A549 treated with AZD9567 at 1 μM for 4 hours (cell line): ENCODE data around the gene CTF1. TPM values are rescaled to one million over a fixed set of nuclear protein-coding genes. Genes with fewer than 3 reads are reported as not detected.

ENCODE experiments used
- total RNA-seq: library from RNA; stranded (reverse); fragments of 200-300 nt; extraction: Qiagen RNA extraction; gene quantifications from 5 replicates; pipeline ENCODE4 v1.2.3, GENCODE V29; 2022; ENCODE audit not compliant: insufficient read depth

CTF1 gene, protein sequence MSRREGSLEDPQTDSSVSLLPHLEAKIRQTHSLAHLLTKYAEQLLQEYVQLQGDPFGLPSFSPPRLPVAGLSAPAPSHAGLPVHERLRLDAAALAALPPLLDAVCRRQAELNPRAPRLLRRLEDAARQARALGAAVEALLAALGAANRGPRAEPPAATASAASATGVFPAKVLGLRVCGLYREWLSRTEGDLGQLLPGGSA
- total RNA-seq: 0.20 to 0.28 TPM (median 0.24 TPM) in 4 of 5 replicates, not detected in the other

DNA sequence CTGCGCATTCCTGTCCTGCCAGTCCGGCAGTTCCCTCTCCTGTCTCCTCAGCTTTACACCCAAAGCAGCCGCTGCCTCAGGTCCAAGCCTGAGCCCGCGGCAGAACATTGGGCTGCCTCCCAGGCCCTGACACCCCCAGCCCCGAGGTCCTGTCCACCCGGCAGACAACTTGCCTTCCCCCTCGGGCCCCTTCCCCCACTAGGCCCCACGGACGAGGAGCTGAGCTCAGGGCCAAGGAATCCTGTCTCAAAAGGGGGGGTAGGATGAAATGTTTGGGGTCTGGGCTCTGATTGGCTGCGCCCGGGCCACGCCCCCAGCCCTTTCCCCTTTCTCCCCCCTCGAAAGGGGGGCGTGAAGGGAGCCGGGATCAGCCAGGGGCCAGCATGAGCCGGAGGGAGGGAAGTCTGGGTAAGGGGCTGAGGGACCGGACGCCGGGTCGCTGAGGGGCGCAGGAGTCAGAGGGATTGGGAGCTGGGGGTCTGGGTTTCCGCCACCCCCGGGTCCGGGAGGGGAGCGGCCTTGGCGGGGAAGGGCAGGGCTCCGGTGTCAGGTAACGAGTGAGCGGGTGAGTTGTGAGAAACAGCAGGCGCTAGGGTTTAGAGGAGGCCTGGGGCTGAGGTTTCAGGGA, at the start of gene CTF1:
Gene CTF1, plus strand, starts transcription at position 354 of the 628 bp plus-strand sequence. Its CDS starts 30 bp downstream, at position 384.

GRCh38 chr16:30893744-30894539, 2.5 kb upstream of the CTF1 start, which contains the start of gene BCL7C:
BCL7C (minus strand) TSS chr16:30894077; CDS start chr16:30893944, 133 bp downstream.

DNA sequence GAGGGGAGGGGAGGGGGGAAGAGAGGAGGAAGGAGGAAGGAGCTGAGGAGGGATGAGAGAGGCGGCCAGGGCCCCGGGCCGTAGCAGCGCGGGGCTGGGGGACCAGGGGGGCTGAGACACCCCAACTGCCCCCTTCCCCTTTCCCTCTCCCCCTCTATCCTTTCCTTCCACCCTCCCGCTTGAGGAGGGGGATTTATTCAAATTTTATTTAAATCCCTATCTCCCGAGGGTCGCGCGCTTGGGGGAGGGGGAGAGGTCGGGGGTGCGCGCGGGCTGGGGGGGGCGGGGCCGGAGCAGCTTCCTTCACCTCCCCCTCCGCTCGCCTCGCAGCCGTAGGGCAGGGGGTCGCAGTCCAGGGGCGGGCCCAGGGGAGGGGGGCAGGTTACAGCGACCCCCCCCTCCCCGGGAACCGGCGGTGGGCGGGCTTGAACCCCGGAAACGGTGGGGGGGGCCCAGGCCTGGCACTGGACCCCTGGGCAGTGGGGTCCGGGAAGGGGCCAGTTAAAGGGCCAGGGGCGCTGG, 27.2 kb downstream of the CTF1 start, which contains the start of gene FBXL19:
Gene FBXL19, plus strand, starts transcription at position 19 of the 522 bp plus-strand sequence. CDS start 2,183 bp downstream, outside the sequence.

DNA sequence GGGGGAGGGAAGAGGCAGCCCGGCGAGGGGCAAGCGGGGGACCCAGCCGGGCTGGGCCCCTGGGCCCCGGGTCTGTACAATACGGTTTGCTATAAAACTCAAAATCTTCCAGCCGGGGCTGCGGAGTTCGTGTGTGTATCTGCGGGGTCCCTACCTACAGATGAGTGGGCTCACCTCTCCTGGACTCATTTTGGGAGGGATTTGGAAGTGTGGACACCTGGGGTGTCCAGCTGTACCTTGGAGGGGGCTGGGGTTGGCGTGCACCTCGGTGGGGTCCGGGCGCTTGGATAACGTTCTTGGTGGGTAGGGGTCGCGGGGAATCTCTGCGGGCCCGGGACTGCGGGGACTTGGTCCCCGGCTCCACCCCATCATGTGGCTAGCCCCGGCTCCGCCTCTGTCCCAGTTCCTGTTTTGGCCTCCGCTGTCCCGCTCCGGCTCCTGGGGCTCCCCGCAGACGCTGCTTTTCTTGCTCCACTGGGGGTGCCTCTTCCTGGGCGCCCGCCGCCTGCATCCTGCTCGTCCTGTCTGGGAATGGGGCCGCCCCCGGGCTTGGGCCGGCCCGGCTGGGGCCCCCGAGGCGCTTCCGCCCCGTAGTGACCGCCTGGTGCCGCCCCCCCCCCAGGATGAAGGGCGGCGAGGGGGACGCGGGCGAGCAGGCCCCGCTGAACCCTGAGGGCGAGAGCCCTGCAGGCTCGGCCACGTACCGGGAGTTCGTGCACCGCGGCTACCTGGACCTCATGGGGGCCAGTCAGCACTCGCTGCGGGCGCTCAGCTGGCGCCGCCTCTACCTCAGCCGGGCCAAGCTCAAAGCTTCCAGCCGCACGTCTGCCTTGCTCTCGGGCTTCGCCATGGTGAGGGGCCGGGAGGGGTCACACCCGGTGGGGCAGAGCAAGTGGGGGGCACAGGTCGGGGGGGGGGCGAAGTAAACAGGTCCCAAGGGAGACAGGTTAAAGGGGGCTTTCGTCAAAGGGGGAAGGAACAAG, 52.5 kb downstream of the CTF1 start, which contains the start of gene ORAI3:
Gene ORAI3, plus strand, starts transcription at position 402 of the 983 bp plus-strand sequence. Its CDS starts 222 bp downstream, at position 624.

Other genes with a start within 250 kb of the CTF1 start
- 16.0 to 27.0 TPM (median 24.8 TPM) in 5 replicates for gene PRR14, start 245.7 kb upstream of the CTF1 start, total RNA-seq
- 24.2 to 42.2 TPM (median 40.4 TPM) in 5 replicates for gene FBRS, start 238.2 kb upstream of the CTF1 start, total RNA-seq
- gene SRCAP, start 197.4 kb upstream of the CTF1 start, total RNA-seq: 9.8 to 26.9 TPM (median 22.2 TPM) in 5 replicates
- 26.2 to 31.0 TPM (median 28.0 TPM) in 5 replicates for gene PHKG2, start 148.2 kb upstream of the CTF1 start, total RNA-seq
- 8.6 to 12.1 TPM (median 9.6 TPM) in 5 replicates for gene CFAP119, start 134.6 kb upstream of the CTF1 start, total RNA-seq
- 66.4 to 85.2 TPM (median 79.5 TPM) in 5 replicates for gene RNF40, start 134.3 kb upstream of the CTF1 start, total RNA-seq
- gene ZNF629, start 109.4 kb upstream of the CTF1 start, total RNA-seq: 14.8 to 17.4 TPM (median 16.4 TPM) in 5 replicates
- 22.9 to 40.5 TPM (median 37.8 TPM) in 5 replicates for gene BCL7C, start 2.5 kb upstream of the CTF1 start, total RNA-seq
- gene FBXL19, start 27.0 kb downstream of the CTF1 start, total RNA-seq: 14.3 to 18.2 TPM (median 15.7 TPM) in 5 replicates
- gene ORAI3, start 52.5 kb downstream of the CTF1 start, total RNA-seq: 5.9 to 14.1 TPM (median 13.6 TPM) in 5 replicates
- 16.6 to 21.1 TPM (median 20.3 TPM) in 5 replicates for gene SETD1A, start 61.1 kb downstream of the CTF1 start, total RNA-seq
- 11.6 to 13.5 TPM (median 13.2 TPM) in 5 replicates for gene HSD3B7, start 88.6 kb downstream of the CTF1 start, total RNA-seq
- gene STX1B, start 114.0 kb downstream of the CTF1 start, total RNA-seq: 1.4 to 3.9 TPM (median 1.5 TPM) in 5 replicates
- gene STX4, start 136.9 kb downstream of the CTF1 start, total RNA-seq: 37.6 to 67.5 TPM (median 65.2 TPM) in 5 replicates
- 12.2 to 17.9 TPM (median 12.8 TPM) in 5 replicates for gene ZNF668, start 177.6 kb downstream of the CTF1 start, total RNA-seq
- 8.1 to 11.5 TPM (median 10.2 TPM) in 5 replicates for gene ZNF646, start 177.8 kb downstream of the CTF1 start, total RNA-seq
- gene PRSS53, start 192.3 kb downstream of the CTF1 start, total RNA-seq: 1.4 to 2.7 TPM (median 1.9 TPM) in 5 replicates
- gene VKORC1, start 198.2 kb downstream of the CTF1 start, total RNA-seq: 123 to 147 TPM (median 143 TPM) in 5 replicates
- gene BCKDK, start 211.8 kb downstream of the CTF1 start, total RNA-seq: 35.0 to 53.3 TPM (median 49.3 TPM) in 5 replicates
- 31.2 to 51.7 TPM (median 46.9 TPM) in 5 replicates for gene KAT8, start 221.1 kb downstream of the CTF1 start, total RNA-seq
- 0.52 to 0.95 TPM (median 0.65 TPM) in 4 of 5 replicates, not detected in the other for gene PRSS8, start 239.1 kb downstream of the CTF1 start, total RNA-seq